ENCODE data around the gene C2orf80.
"Not testable (repeated sequence)": the region's sequence is repeated elsewhere in the genome, so short reads cannot be mapped to it uniquely, and the experiment has no call there.

C2orf80 gene

GRCh38 chr2:208189810-208190503, at the start of gene C2orf80:
C2orf80 (minus strand) TSS chr2:208190030; CDS start chr2:208186986, 3,044 bp downstream.
- DNase-seq = no peak

DNA sequence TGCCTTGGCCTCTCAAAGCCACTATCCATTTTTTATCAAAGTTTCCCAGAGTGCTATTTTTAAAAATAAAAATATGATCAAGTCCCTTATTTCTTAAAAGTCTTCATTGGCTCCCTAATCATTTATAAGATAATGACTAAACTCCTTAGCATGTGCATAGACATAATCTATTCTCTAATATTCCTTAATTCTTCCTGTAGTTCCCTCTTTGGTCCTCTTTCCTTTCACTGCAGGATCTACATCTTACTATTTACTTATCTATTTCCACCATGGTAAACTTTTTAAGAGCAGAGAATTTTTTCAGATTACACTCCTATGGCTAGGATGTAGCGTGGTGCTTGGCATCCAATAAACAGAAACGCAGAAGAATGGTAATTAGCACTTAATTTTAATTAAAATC, 46.0 kb upstream of the C2orf80 start:
- DNase-seq = no peak

GRCh38 chr2:208234786-208235185, 45.0 kb upstream of the C2orf80 start:
- no peak for DNase-seq

DNA sequence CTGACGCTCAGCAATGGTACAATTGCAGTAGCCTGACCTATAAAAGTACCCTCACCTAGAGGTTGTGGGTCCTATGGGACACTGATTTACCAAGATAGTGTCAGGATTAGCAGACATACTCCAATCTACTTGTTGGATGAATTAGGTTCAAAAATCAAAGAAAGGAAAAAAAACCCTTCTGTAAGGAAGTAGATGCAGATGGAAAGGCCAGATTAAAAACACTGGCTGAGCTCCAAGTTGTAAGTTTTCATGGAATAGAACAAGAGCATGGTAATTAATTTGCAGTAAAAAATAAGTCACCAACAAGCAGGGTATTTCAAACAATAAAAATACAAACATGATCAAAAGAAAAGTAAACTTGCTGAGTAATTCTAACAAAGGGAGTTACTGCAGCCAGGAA, 38.6 kb upstream of the C2orf80 start:
- DNase-seq = no peak

DNA sequence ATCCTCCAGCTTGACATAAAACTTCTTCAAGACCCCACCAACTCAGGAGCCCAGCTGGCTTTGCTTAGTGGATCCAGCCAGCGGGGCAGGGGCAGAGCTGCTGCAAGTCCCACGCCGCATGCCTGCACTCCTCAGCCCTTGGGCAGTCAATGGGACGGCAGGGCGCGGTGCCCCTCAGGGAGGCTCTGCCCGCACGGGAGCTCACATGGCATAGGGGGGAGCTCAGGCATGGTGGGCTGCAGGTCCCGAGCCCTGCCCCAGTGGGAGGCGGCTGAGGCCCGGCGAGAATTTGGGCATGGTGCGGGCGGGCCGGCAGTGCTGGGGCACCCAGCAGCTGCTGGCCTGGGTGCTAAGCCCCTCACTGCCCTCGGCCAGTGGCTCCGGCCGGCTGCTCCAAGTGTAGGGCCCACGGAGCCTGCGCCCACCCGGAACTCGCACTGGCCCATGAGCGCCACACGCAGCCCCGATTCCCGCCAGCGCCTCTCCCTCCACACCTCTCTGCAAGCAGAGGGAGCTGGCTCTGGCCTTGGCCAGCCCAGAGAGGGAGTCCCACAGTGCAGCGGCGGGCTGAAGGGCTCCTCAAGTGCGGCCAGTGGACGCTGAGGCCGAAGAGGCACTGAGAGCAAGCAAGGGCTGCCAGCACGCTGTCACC, 37.9 kb upstream of the C2orf80 start:
- DNase-seq = no peak

DNA sequence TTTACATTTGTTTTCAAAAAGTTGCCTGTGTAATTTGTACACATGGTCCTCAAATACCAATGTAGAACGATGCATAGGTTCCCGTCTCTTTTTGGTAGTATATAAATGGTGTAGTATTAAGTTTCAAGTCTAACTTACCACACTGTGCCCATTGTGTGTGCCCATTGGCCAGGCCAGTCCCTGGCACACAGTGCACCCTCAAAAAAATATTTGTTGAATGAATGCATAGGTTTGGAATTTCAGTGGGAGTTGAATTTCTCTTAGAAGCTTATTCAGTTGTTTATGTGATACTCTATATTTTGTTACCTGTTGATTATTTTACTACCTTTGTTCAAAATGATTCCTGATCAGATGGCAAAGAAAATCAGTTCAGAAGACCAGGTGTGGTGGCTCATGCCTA, 35.0 kb upstream of the C2orf80 start:
- no peak for DNase-seq

- no peak for DNase-seq
Measured at GRCh38 chr2:208222351-208222750, 32.5 kb upstream of the C2orf80 start.

DNA sequence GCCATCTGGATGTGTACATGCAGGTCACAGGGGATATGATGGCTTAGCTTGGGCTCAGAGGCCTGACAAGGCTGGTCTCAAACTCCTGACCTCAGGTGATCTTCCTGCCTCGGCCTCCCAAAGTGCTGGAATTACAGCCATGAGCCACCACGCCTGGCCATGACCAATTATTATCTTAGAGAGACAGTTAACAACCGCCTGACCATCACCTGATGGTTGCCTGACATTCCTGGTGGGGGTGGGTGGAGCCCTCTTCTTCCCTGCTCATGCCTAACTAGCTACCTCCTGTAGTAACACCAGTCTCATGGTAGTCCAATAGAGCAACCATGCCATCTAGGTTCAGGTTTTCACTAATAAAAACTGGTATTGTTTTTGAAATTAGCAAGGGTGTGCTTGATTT, 32.0 kb upstream of the C2orf80 start:
- DNase-seq = not testable (repeated sequence)

DNA sequence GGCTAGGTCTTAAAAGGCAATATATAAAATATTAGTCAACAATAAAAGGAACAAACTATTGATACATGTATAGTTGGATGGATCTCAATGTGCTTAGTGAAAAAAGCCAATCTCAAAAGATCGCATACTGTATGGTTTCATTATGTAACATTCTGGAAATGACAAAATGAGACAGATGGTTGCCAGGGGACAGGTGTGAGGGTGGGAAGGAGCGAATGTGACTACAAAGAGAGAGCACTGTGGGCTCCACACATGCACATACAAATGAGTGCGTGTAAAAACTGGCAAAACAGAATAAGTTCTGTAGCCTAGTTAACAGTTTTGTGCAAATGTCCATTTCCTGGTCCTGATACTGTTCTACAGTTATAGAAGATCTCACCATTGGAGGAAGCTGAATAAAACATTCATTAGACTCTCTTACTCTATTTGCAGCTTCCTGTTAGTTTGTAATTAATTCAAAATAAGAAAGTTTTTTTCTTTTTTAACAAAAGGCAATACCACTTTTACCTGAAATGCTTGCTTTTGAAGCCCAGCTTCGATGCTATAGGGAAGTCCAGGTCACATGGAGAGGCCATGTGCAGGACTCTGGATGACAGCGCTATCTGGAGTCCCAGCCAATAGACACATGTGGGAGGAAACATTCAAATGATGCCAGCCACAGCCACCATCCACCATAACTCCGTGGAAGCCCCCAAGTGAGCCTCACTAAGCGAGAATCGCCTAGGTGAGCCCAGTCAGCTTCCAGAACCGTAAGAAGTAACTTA, 21.0 kb upstream of the C2orf80 start:
- no peak for DNase-seq

- DNase-seq = no peak
Measured at GRCh38 chr2:208208335-208209085, 18.7 kb upstream of the C2orf80 start.

DNA sequence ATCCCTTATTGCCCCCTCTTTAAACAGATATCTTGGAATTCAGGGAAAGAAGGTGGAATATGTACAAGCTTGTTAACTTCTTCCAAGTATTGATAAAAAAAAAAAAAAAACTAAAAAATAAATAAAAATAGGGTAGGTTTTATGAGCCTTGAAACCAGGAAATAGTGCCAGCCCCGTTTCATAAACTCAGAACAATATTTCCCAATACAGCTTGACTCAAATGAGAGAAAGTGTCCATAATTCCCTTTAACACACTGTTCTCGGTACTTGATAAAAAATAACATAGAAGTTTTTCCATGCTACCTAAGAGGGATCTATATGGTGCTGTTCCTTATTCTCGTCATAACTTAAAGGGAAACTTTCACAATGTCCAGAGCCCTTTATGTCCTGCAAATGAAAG, 17.9 kb upstream of the C2orf80 start:
- DNase-seq = no peak

GRCh38 chr2:208204166-208204565, 14.3 kb upstream of the C2orf80 start:
- no peak for DNase-seq

- no peak for DNase-seq
Measured at GRCh38 chr2:208195531-208195930, 5.7 kb upstream of the C2orf80 start.

DNA sequence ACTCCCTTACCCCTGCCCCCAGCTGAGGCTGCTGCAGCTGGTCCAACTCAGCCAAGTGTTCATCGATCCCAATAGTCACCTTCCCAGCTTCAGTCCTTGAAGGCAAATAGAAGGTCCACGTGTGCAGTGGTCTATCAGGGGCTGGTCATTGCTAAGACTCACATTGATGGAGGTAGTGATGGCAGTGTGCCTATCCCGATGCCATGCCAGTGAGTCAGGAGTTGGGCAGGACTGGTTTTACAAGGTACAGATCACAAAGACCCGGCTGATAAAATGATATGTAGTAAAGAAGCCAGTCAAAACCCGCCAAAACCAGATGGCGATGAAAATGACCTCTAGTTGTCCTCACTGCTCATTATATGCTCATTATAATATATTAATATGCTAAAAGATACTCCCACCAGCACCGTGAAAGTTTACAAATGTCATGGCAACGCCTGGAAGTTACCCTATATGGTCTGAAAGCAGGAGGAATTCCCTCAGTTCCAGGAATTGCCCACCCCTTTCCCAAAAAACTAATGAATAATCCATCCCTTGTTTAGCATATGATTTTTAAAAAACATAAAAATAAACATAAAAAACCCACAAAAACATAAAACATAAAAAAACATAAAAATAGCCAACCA, 2.9 kb upstream of the C2orf80 start:
- no peak for DNase-seq

- no peak for DNase-seq
Measured at GRCh38 chr2:208189069-208189809, 591 bp downstream of the C2orf80 start.

DNA sequence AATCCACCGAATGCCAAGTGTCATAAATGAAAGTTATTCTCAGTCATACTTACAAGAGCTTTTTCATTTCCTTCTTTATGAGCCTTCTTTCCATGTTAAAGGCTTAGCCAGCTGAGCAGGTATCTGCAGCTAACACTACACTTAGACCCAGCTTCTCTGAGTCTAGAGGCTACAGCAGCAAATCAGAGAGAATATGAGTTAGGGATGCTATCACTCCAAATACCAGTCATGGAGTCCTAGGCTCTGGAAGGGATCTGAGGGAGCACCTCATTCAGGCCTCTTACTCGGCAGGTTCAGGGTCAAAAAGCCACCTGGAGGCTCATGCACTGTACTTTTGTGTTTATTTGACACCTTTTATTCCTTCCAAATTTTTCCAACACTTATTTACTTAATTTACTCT, 2.9 kb downstream of the C2orf80 start:
- no peak for DNase-seq

- DNase-seq = no peak
Measured at GRCh38 chr2:208186465-208186864, 3.4 kb downstream of the C2orf80 start.

- DNase-seq = no peak
Measured at GRCh38 chr2:208183972-208184705, 5.7 kb downstream of the C2orf80 start.

GRCh38 chr2:208183526-208183925, 6.3 kb downstream of the C2orf80 start:
- DNase-seq = no peak

DNA sequence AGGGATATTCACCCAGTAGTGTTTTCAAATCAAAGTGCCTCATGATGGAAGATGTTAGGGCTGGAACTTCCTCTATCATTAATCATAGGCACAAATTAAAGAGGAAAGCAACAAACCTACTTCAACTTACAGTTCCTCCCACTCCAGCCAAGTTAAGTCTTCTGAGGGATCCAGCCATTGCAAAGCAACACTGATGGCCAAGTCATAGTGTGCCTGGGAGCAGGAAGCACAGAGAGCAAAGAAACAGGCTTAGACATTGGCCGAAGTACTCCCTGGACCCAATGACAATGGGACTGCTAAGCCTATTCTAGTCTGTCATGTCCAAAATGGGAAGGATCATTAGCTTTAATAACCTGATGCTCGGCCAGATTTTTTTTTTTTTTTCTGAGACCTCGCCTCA, 7.0 kb downstream of the C2orf80 start:
- no peak for DNase-seq

GRCh38 chr2:208179028-208179609, 10.7 kb downstream of the C2orf80 start:
- no peak for DNase-seq
